Fibroblast of skin of abdomen (primary cell): ENCODE measurements around the gene HERC2. TPM values are rescaled to one million over a fixed set of nuclear protein-coding genes. Genes with fewer than 3 reads are reported as not detected.
"Not testable (repeated sequence)": the region's sequence is repeated elsewhere in the genome, so short reads cannot be mapped to it uniquely, and the experiment has no call there.

Source experiments
- DNase-seq: peaks from one replicate; pipeline ENCODE4 v3.0.0-alpha.2; 2013
- polyA plus RNA-seq, 2 experiments: library from polyadenylated mRNA; unstranded; fragments of 120-200 nt; gene quantifications; one replicate each; pipeline ENCODE4 v1.2.1, GENCODE V29; 2013; ENCODE audit not compliant: insufficient read length in 2 of 2

The HERC2 gene
- polyA plus RNA-seq (2013, experiment 1 of 2; ENCODE audit: insufficient read length): 31.3 TPM
- 34.7 TPM for polyA plus RNA-seq (2013, experiment 2 of 2; ENCODE audit: insufficient read length)

GRCh38 chr15:28322129-28322588 is at the start of gene HERC2:
Gene HERC2 (minus strand): TSS chr15:28322179. CDS start chr15:28321433, 746 bp downstream.
- DNase-seq: not testable (repeated sequence)

- not testable (repeated sequence) for DNase-seq
Measured at GRCh38 chr15:28365502-28365901, 43.5 kb upstream of the HERC2 start.

- not testable (repeated sequence) for DNase-seq
Measured at GRCh38 chr15:28357984-28358383, 36.0 kb upstream of the HERC2 start, which contains the start of gene GOLGA6L24. Gene GOLGA6L24 (minus strand): TSS chr15:28358084. CDS start chr15:28358023, 61 bp downstream.

GRCh38 chr15:28321358-28322078 is 461 bp downstream of the HERC2 start:
- not testable (repeated sequence) for DNase-seq

- DNase-seq: not testable (repeated sequence)
Measured at GRCh38 chr15:28319725-28320124, 2.3 kb downstream of the HERC2 start.

- not testable (repeated sequence) for DNase-seq
Measured at GRCh38 chr15:28318828-28319227, 3.2 kb downstream of the HERC2 start.

- DNase-seq: not testable (repeated sequence)
Measured at GRCh38 chr15:28318122-28318521, 3.9 kb downstream of the HERC2 start.

GRCh38 chr15:28316958-28317357 is 5.0 kb downstream of the HERC2 start:
- DNase-seq: not testable (repeated sequence)

GRCh38 chr15:28310454-28310853 is 11.5 kb downstream of the HERC2 start:
- not testable (repeated sequence) for DNase-seq

- not testable (repeated sequence) for DNase-seq
Measured at GRCh38 chr15:28308718-28309117, 13.3 kb downstream of the HERC2 start.

- DNase-seq: not testable (repeated sequence)
Measured at GRCh38 chr15:28305700-28306099, 16.3 kb downstream of the HERC2 start.

- DNase-seq: not testable (repeated sequence)
Measured at GRCh38 chr15:28297434-28297833, 24.5 kb downstream of the HERC2 start.

- not testable (repeated sequence) for DNase-seq
Measured at GRCh38 chr15:28296814-28297213, 25.2 kb downstream of the HERC2 start.

- not testable (repeated sequence) for DNase-seq
Measured at GRCh38 chr15:28295009-28295563, 26.9 kb downstream of the HERC2 start.

GRCh38 chr15:28294560-28294959 is 27.4 kb downstream of the HERC2 start:
- not testable (repeated sequence) for DNase-seq

- DNase-seq: no peak
Measured at GRCh38 chr15:28289694-28290463, 32.1 kb downstream of the HERC2 start.

- DNase-seq: not testable (repeated sequence)
Measured at GRCh38 chr15:28288830-28289693, 32.9 kb downstream of the HERC2 start.

GRCh38 chr15:28286659-28287058 is 35.3 kb downstream of the HERC2 start:
- not testable (repeated sequence) for DNase-seq

- no peak for DNase-seq
Measured at GRCh38 chr15:28286031-28286430, 35.9 kb downstream of the HERC2 start.

- DNase-seq: no peak
Measured at GRCh38 chr15:28281876-28282275, 40.1 kb downstream of the HERC2 start.

GRCh38 chr15:28274635-28275034 is 47.3 kb downstream of the HERC2 start:
- no peak for DNase-seq
